ENCODE data around the gene CHST4. TPM values are rescaled to one million over a fixed set of nuclear protein-coding genes. Genes with fewer than 3 reads are reported as not detected.

Gene CHST4
- total and polyA plus RNA-seq, 9 of the 15 experiments (the other 6 are each of a cell fraction or from before 2014, with no cell fraction given), result 0.07 TPM; not detected in 8

DNA sequence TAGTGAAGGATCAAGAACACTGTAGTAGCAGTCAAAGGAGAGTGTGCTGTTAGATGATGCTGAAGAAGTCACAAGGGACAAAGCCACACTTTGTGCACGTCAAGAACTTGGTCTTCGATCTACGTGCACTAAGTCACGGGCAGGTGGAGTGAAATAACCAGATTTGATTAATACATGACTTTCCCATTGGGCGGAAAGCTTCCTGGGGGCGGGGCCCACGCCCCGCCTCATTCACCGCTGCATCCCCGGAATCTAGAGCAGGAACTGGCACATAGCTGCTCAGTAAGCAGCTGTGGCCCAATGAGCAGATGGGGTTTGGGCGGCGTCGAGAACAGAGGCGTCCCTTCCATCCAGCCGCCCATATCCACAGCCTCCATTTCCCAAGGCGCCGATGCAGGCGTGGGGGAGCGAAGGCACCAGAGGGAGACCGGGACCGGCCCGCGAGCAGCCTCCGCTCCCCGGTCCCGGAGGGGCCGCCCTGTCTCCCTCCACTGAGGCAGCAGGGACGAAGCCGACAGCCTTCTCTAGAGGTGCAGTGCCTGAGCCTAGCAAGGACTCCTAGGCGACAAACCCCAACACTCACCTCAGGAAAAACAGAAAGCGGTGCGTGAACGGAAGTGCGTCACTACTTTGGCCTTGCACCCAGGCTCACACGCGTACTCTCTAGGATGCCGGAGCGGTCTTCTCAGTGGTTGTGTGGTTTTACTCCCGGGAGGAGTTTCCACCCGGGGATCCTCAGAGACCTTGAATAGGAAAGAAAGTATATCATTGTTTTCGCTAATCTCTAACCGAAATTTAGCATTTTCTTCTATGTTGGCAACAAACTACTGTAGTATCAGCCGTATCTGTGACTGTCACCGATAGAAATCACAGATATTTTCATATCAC lies 42.0 kb upstream of the CHST4 start:
- BruUV-seq (replicated peaks), result TSS peak; percentile 67
- Histone ChIP-seq H3K27me3 (ENCODE audit: control insufficient read depth in 2 of 2, insufficient read depth in 2 of 2, low read length in 2 of 2) (no peaks in the 10 kb centered on the region), H3K9ac (ENCODE audit: insufficient read depth in 1 of 2, low read depth in 2 of 2, low read length in 2 of 2) (peak overlapping the region; percentile 73 to 88), H3K79me2 (ENCODE audit: control insufficient read depth, insufficient read depth, low read length) (no peaks in the 10 kb centered on the region), H3K4me2 (ENCODE audit: insufficient read depth, low read length) (peak overlapping the region; percentile 93), H3K9me3 (replicated peaks; ENCODE audit: control insufficient read depth, insufficient read depth, low read depth, low read length) (no peaks in the 10 kb centered on the region), H3K4me1 (replicated peaks in 1 of 2; ENCODE audit: control insufficient read depth in 2 of 2, insufficient read depth in 2 of 2, low read length in 2 of 2) (peaks cover 2 to 9% of the 10 kb centered on the region in 2 experiments; a peak in 4 of 5 replicates), H3K36me3 (ENCODE audit: control insufficient read depth, insufficient read depth, low read length) (no peaks in the 10 kb centered on the region), H3K4me3 (peak overlapping the region; percentile 85), H3K27ac (ENCODE audit: extremely low read depth, low read depth, low read length) (peak overlapping the region; percentile 74), H3K9me1 (ENCODE audit: control insufficient read depth, insufficient read depth, low read length) (no peaks in the 10 kb centered on the region), H4K20me1 (replicated peaks; ENCODE audit: control insufficient read depth, insufficient read depth, low read length) (no peaks in the 10 kb centered on the region), H2AFZ (ENCODE audit: low read depth, low read length) (peak overlapping the region; percentile 99)
- WGBS (ENCODE audit: insufficient coverage, low coverage, missing lambda C conversion rate), result 2% methylated on average over 42 of the region's 44 CpGs
- ATAC-seq (peak; percentile 94), DNase-seq (ENCODE audit: extremely low read depth in 1 of 4, low spot score in 3 of 4) (peak; percentile 84 to 92 (median 86)), FAIRE-seq (peak; percentile 98)
- ChIA-PET CTCF (ENCODE audit: low intra/inter-chr PET ratio) (no interaction called here), POLR2A (interaction anchor here (0.6 to 1.4 kb wide), 6 partner anchors 8 to 1232 kb away, joined by 3 to 5 read pairs (median 4); partner anchors contain the start of gene EXOSC6)
- intact Hi-C loops (cut with micrococcal nuclease), result loop anchor here (1.0 kb wide), 1 partner anchor 22 kb away; the partner anchor contains the start of gene ZNF23
- in situ Hi-C loops (cut with MboI), result no loop called here
- no peak for TF ChIP-seq SRSF1 (IDR thresholded peaks at IDR 0.05; ENCODE audit: low read depth, low read length)
- TF ChIP-seq STAG1 (CRISPR knock-in tag; IDR thresholded peaks at IDR 0.05; ENCODE audit: borderline replicate concordance), result no peak
- no peak for TF ChIP-seq PHTF2 (CRISPR knock-in tag; IDR thresholded peaks at IDR 0.05)
- TF ChIP-seq GTF2B (IDR thresholded peaks at IDR 0.05; ENCODE audit: extremely low read depth, insufficient read length), result no peak
- peak; percentile 74; the same call in 1 of the 2 replicates for TF ChIP-seq ERF (CRISPR knock-in tag; IDR thresholded peaks at IDR 0.05)
- TF ChIP-seq CREB1 (IDR thresholded peaks at IDR 0.05), result peak; percentile 80
- TF ChIP-seq CREB1 (CRISPR knock-in tag; IDR thresholded peaks at IDR 0.05), result peak; percentile 83
- TF ChIP-seq ZNF133 (CRISPR knock-in tag; IDR thresholded peaks at IDR 0.05), result no peak
- TF ChIP-seq ZNF583 (CRISPR knock-in tag; IDR thresholded peaks at IDR 0.05), result 0 out of 2 replicates have a peak, but pooled peaks have one; percentile 26
- TF ChIP-seq ZC3H8 (IDR thresholded peaks at IDR 0.05), result no peak
- TF ChIP-seq CAMTA2 (CRISPR knock-in tag; conservative IDR thresholded peaks at IDR 0.05), result no peak
- TF ChIP-seq SP2 (IDR thresholded peaks at IDR 0.05; ENCODE audit: extremely low read depth, low read depth, low read length, poor library complexity, severe bottlenecking), result peak; percentile 88
- TF ChIP-seq ZNF174 (CRISPR knock-in tag; IDR thresholded peaks at IDR 0.05), result no peak
- 0 out of 2 replicates have a peak, but pooled peaks have one; percentile 39 for TF ChIP-seq RB1 (IDR thresholded peaks at IDR 0.05; ENCODE audit: low read depth)
- peak; percentile 64 for TF ChIP-seq ZFX (CRISPR knock-in tag; IDR thresholded peaks at IDR 0.05)
- no peak for TF ChIP-seq ZNF347 (CRISPR knock-in tag; IDR thresholded peaks at IDR 0.05; ENCODE audit: low read depth)
- no peak for TF ChIP-seq KLF10 (CRISPR knock-in tag; IDR thresholded peaks at IDR 0.05)
- TF ChIP-seq, protein P1, sequence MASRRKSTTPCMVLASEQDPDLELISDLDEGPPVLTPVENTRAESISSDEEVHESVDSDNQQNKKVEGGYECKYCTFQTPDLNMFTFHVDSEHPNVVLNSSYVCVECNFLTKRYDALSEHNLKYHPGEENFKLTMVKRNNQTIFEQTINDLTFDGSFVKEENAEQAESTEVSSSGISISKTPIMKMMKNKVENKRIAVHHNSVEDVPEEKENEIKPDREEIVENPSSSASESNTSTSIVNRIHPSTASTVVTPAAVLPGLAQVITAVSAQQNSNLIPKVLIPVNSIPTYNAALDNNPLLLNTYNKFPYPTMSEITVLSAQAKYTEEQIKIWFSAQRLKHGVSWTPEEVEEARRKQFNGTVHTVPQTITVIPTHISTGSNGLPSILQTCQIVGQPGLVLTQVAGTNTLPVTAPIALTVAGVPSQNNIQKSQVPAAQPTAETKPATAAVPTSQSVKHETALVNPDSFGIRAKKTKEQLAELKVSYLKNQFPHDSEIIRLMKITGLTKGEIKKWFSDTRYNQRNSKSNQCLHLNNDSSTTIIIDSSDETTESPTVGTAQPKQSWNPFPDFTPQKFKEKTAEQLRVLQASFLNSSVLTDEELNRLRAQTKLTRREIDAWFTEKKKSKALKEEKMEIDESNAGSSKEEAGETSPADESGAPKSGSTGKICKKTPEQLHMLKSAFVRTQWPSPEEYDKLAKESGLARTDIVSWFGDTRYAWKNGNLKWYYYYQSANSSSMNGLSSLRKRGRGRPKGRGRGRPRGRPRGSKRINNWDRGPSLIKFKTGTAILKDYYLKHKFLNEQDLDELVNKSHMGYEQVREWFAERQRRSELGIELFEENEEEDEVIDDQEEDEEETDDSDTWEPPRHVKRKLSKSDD (conservative IDR thresholded peaks at IDR 0.05; ENCODE audit: low read length), result no peak
- TF ChIP-seq SMARCE1 (IDR thresholded peaks at IDR 0.05), result no peak

Measured in K562 (cell line).